SK-N-SH (cell line): Measurements from ENCODE around the gene GALNT13. TPM values are rescaled to one million over a fixed set of nuclear protein-coding genes. Genes with fewer than 3 reads are reported as not detected.

Experiments used
- CTCF ChIA-PET: fragments of 300-600, 350-600 bp; formaldehyde crosslinking; extraction: SDS; loops from one replicate; lab custom pipeline; 2021; lab: Yijun Ruan, JAX
- POLR2A ChIA-PET: fragments of 350-600 bp; sonication (Branson Sonifier 250); formaldehyde crosslinking; extraction: SDS; loops from one replicate; lab custom pipeline; 2020; ENCODE audit warnings: antibody characterized with exemption, inconsistent platforms; lab: Yijun Ruan, JAX
- DNase-seq: peaks from one replicate; pipeline ENCODE4 v3.0.0; 2012
- H2AFZ ChIP-seq: fragments of 200-600 bp; sonication (generic); 2 replicates; pipeline ENCODE4 v1.8.1; 2016; ENCODE audit warnings: antibody characterized with exemption, mild to moderate bottlenecking, low read depth
- H3F3A ChIP-seq: fragments of 200-600 bp; sonication (generic); replicated peaks from 2 replicates; pipeline ENCODE3; 2016; ENCODE audit warnings: antibody characterized with exemption, mild to moderate bottlenecking; ENCODE audit not compliant: insufficient read depth
- H3K27ac ChIP-seq, 2 experiments: fragments of 200-500 bp in 1 of 2; fragments of 200-600 bp in 1 of 2; sonication (Bioruptor generic) in 1 of 2; sonication (generic), shearing (Covaris generic) in 1 of 2; 2 replicates each; pipeline versions ENCODE4 v1.5.1 to v1.6.1; 2014 to 2016; ENCODE audit warnings: low read depth in 2 of 2, inconsistent platforms in 1 of 2, low read length in 1 of 2, mild to moderate bottlenecking in 1 of 2, mixed read lengths in 1 of 2
- H3K27me3 ChIP-seq: fragments of 200-600 bp; sonication (generic), shearing (Covaris generic); 2 replicates; pipeline ENCODE4 v1.6.1; 2016; ENCODE audit warnings: mixed run types; ENCODE audit not compliant: insufficient read depth
- H3K36me3 ChIP-seq, 2 experiments: fragments of 200-500 bp in 1 of 2; fragments of 200-600 bp in 1 of 2; sonication (Bioruptor generic) in 1 of 2; sonication (generic) in 1 of 2; replicated peaks in 1 of 2; 2 replicates each; pipeline versions ENCODE3 to v1.5.1; 2014 to 2016; ENCODE audit warnings: low read length in 1 of 2, mild to moderate bottlenecking in 1 of 2; ENCODE audit not compliant: insufficient read depth in 2 of 2, control insufficient read depth in 1 of 2
- H3K4me1 ChIP-seq, 2 experiments: fragments of 200-500 bp in 1 of 2; fragments of 200-600 bp in 1 of 2; sonication (Bioruptor generic) in 1 of 2; sonication (generic), shearing (Covaris generic) in 1 of 2; 2 replicates each; pipeline versions ENCODE4 v1.5.1 to v1.6.1; 2014 to 2016; ENCODE audit warnings: low read depth in 1 of 2, low read length in 1 of 2, mixed run types in 1 of 2; ENCODE audit not compliant: insufficient read depth in 2 of 2, control insufficient read depth in 1 of 2
- H3K4me2 ChIP-seq: fragments of 200-600 bp; sonication (generic), shearing (Covaris generic); 2 replicates; pipeline ENCODE4 v1.6.1; 2017; ENCODE audit warnings: mixed run types
- H3K4me3 ChIP-seq, 2 experiments: fragments of 200-500 bp in 1 of 2; fragments of 200-600 bp in 1 of 2; sonication (Bioruptor generic) in 1 of 2; sonication (generic), shearing (Covaris generic) in 1 of 2; 2 replicates each; pipeline versions ENCODE4 v1.5.1 to v1.8.1; 2014 to 2016; ENCODE audit warnings: low read depth in 2 of 2, inconsistent platforms in 1 of 2, low read length in 1 of 2, mild to moderate bottlenecking in 1 of 2, mixed read lengths in 1 of 2, moderate library complexity in 1 of 2
- H3K79me2 ChIP-seq: fragments of 200-600 bp; sonication (generic); 2 replicates; pipeline ENCODE4 v1.8.1; 2017; ENCODE audit warnings: mild to moderate bottlenecking; ENCODE audit not compliant: insufficient read depth
- H3K9ac ChIP-seq: fragments of 200-600 bp; sonication (generic); 2 replicates; pipeline ENCODE4 v1.6.1; 2017; ENCODE audit warnings: mixed run types
- H3K9me2 ChIP-seq: fragments of 200-600 bp; sonication (generic); 2 replicates; pipeline ENCODE4 v1.6.1; 2017; ENCODE audit warnings: mixed run types
- H3K9me3 ChIP-seq: fragments of 200-600 bp; sonication (generic); 2 replicates; pipeline ENCODE4 v1.6.1; 2017; ENCODE audit warnings: mixed run types, mild to moderate bottlenecking, moderate library complexity
- H4K20me1 ChIP-seq: fragments of 200-600 bp; sonication (generic); 2 replicates; pipeline ENCODE4 v1.6.1; 2017; ENCODE audit warnings: mild to moderate bottlenecking, mixed run types; ENCODE audit not compliant: insufficient read depth
- CTCF ChIP-seq: fragments of 200-600 bp; sonication (generic); IDR thresholded peaks from 2 replicates; pipeline ENCODE4 v1.6.1; 2017; ENCODE audit warnings: antibody characterized with exemption, mild to moderate bottlenecking, moderate library complexity
- ELF1 ChIP-seq: IDR thresholded peaks from 2 replicates; pipeline ENCODE4 v1.4.0; 2012
- EP300 ChIP-seq, 2 experiments: IDR thresholded peaks; 2 replicates each; pipeline versions ENCODE4 v1.4.0 to v1.6.1; 2012; ENCODE audit warnings: borderline replicate concordance in 1 of 2, low read depth in 1 of 2, low read length in 1 of 2
- EZH2phosphoT487 ChIP-seq: fragments of 200-600 bp; sonication (generic); IDR thresholded peaks from 2 replicates; pipeline ENCODE4 v1.6.1; 2017; ENCODE audit warnings: low read depth, mixed run types, mild to moderate bottlenecking, antibody characterized with exemption, moderate library complexity, borderline replicate concordance
- FOSL2 ChIP-seq: IDR thresholded peaks from 2 replicates; pipeline ENCODE4 v1.4.0; 2012; ENCODE audit warnings: low read depth, mild to moderate bottlenecking, moderate library complexity, borderline replicate concordance
- GABPA ChIP-seq: IDR thresholded peaks from 2 replicates; pipeline ENCODE4 v1.4.0; 2012; ENCODE audit warnings: low read depth, mild to moderate bottlenecking
- GATA2 ChIP-seq: sonication (generic); formaldehyde crosslinking; IDR thresholded peaks from 2 replicates; pipeline ENCODE4 v1.5.0; 2020; ENCODE audit warnings: mild to moderate bottlenecking, missing genetic modification reagents
- IRF3 ChIP-seq: fragments of 150-350 bp; IDR thresholded peaks from 2 replicates; pipeline ENCODE4 v1.6.1; 2016; ENCODE audit warnings: mild to moderate bottlenecking, low read depth, low read length
- NFIC ChIP-seq: IDR thresholded peaks from 2 replicates; pipeline ENCODE4 v1.4.0; 2012; ENCODE audit warnings: borderline replicate concordance
- PBX3 ChIP-seq: IDR thresholded peaks from 2 replicates; pipeline ENCODE4; 2012
- RAD21 ChIP-seq: IDR thresholded peaks from 2 replicates; pipeline ENCODE4 v1.6.1; 2012; ENCODE audit warnings: mild to moderate bottlenecking, low read length
- RCOR1 ChIP-seq: fragments of 150-350 bp; IDR thresholded peaks from 2 replicates; pipeline ENCODE4 v1.6.1; 2017; ENCODE audit warnings: antibody characterized with exemption, low read length
- RFX5 ChIP-seq: IDR thresholded peaks from 2 replicates; pipeline ENCODE4 v1.6.1; 2012; ENCODE audit warnings: mild to moderate bottlenecking, improper control_type of control experiment, low read length
- RXRA ChIP-seq: IDR thresholded peaks from 2 replicates; pipeline ENCODE4 v1.4.0; 2012; ENCODE audit warnings: low read depth, mild to moderate bottlenecking, borderline replicate concordance
- SIN3A ChIP-seq: IDR thresholded peaks from 2 replicates; pipeline ENCODE4 v1.6.1; 2012; ENCODE audit warnings: low read depth, mild to moderate bottlenecking, low read length, moderate library complexity, borderline replicate concordance
- SMC3 ChIP-seq: IDR thresholded peaks from 2 replicates; pipeline ENCODE4 v1.6.1; 2012; ENCODE audit warnings: low read depth, low read length, improper control_type of control experiment
- TAF1 ChIP-seq: IDR thresholded peaks from 2 replicates; pipeline ENCODE4 v1.6.1; 2012; ENCODE audit warnings: low read depth, mild to moderate bottlenecking, low read length, moderate library complexity, borderline replicate concordance
- TCF12 ChIP-seq: IDR thresholded peaks from 2 replicates; pipeline ENCODE4 v1.4.0; 2012
- TEAD4 ChIP-seq: IDR thresholded peaks from 2 replicates; pipeline ENCODE4 v1.4.0; 2012; ENCODE audit warnings: mild to moderate bottlenecking, borderline replicate concordance; ENCODE audit not compliant: insufficient read depth
- ZBTB33 ChIP-seq: IDR thresholded peaks from 2 replicates; pipeline ENCODE4 v1.4.0; 2012; ENCODE audit warnings: low read depth, borderline replicate concordance
- polyA plus RNA-seq, 3 experiments: library from polyadenylated mRNA; depleted of rRNA; stranded (reverse); fragments of >200 nt; gene quantifications; 2 replicates each; pipeline ENCODE4 v1.2.3, GENCODE V29; 2012

GALNT13 gene
- polyA plus RNA-seq, 1 of the 3 experiments (the other 2 are of a cell fraction), result 0.33 TPM

GRCh38 chr2:153953761-153954160 lies 82.0 kb downstream of the GALNT13 start:
- H3K27ac ChIP-seq, result no peak overlapping the region
- H2AFZ ChIP-seq, result no peak overlapping the region
- DNase-seq, result no peak
- TF ChIP-seq ZBTB33, result no peak
- TF ChIP-seq RAD21, result no peak
- TF ChIP-seq RXRA, result no peak
- no peak for TF ChIP-seq RCOR1
- TF ChIP-seq GABPA, result no peak
- no peak for TF ChIP-seq SIN3A
- no peak for TF ChIP-seq ELF1
- no peak for TF ChIP-seq EZH2phosphoT487
- no peak for TF ChIP-seq FOSL2
- TF ChIP-seq SMC3, result no peak
- no peak for TF ChIP-seq TAF1
- TF ChIP-seq RFX5, result no peak
- TF ChIP-seq TCF12, result no peak
- no peak for TF ChIP-seq GATA2 (CRISPR knock-in tag)
- TF ChIP-seq IRF3, result no peak
- TF ChIP-seq NFIC, result no peak
- TF ChIP-seq PBX3, result no peak
- TF ChIP-seq TEAD4, result no peak
- TF ChIP-seq EP300 (IDR thresholded peaks at IDR 0.05; ENCODE audit: borderline replicate concordance in 1 of 2, low read depth in 1 of 2, low read length in 1 of 2), result no peak
- TF ChIP-seq CTCF, result no peak
- no peaks in the 10 kb centered on the region for H3K79me2 ChIP-seq
- H3K9me2 ChIP-seq, result no peaks in the 10 kb centered on the region
- H3K4me1 ChIP-seq, result no peaks in the 10 kb centered on the region
- H3F3A ChIP-seq, result no peaks in the 10 kb centered on the region
- no peaks in the 10 kb centered on the region for H3K36me3 ChIP-seq
- no peak overlapping the region for H3K4me2 ChIP-seq
- no peaks in the 10 kb centered on the region for H4K20me1 ChIP-seq
- H3K27me3 ChIP-seq, result no peaks in the 10 kb centered on the region
- no peak overlapping the region for H3K4me3 ChIP-seq
- ChIA-PET POLR2A (no interaction called here), CTCF (no interaction called here)
- no peaks in the 10 kb centered on the region for H3K9me3 ChIP-seq
- no peak overlapping the region for H3K9ac ChIP-seq
